NCI-H524 (cell line): ENCODE results near the gene RTBDN.
A peak's percentile ranks its signal among the peaks of the same experiment; 100 is the strongest.

ENCODE experiments used
- DNase-seq, 2 experiments: peaks; one replicate each; lab custom pipeline; 2025; lab: John Stamatoyannopoulos, UW

The RTBDN gene

DNA sequence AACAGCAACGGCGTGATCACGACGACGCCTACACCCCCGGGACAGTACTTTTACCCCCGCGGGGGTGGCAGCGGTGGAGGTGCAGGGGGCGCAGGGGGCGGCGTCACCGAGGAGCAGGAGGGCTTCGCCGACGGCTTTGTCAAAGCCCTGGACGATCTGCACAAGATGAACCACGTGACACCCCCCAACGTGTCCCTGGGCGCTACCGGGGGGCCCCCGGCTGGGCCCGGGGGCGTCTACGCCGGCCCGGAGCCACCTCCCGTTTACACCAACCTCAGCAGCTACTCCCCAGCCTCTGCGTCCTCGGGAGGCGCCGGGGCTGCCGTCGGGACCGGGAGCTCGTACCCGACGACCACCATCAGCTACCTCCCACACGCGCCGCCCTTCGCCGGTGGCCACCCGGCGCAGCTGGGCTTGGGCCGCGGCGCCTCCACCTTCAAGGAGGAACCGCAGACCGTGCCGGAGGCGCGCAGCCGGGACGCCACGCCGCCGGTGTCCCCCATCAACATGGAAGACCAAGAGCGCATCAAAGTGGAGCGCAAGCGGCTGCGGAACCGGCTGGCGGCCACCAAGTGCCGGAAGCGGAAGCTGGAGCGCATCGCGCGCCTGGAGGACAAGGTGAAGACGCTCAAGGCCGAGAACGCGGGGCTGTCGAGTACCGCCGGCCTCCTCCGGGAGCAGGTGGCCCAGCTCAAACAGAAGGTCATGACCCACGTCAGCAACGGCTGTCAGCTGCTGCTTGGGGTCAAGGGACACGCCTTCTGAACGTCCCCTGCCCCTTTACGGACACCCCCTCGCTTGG lies 42.1 kb downstream of the RTBDN start:
- peak; percentile 61 to 85 for DNase-seq

DNA sequence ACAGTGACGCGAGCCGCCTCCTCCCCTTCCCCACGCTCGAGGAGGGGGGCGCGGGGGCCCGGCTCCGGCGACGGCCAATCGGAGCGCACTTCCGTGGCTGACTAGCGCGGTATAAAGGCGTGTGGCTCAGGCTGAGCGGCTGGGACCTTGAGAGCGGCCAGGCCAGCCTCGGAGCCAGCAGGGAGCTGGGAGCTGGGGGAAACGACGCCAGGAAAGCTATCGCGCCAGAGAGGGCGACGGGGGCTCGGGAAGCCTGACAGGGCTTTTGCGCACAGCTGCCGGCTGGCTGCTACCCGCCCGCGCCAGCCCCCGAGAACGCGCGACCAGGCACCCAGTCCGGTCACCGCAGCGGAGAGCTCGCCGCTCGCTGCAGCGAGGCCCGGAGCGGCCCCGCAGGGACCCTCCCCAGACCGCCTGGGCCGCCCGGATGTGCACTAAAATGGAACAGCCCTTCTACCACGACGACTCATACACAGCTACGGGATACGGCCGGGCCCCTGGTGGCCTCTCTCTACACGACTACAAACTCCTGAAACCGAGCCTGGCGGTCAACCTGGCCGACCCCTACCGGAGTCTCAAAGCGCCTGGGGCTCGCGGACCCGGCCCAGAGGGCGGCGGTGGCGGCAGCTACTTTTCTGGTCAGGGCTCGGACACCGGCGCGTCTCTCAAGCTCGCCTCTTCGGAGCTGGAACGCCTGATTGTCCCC lies 42.9 kb downstream of the RTBDN start, which contains the start of gene JUNB:
Gene JUNB, plus strand, starts transcription at position 142 of the 706 bp plus-strand sequence. Its CDS starts 286 bp downstream, at position 428.
- DNase-seq: peak; percentile 91 to 95

DNA sequence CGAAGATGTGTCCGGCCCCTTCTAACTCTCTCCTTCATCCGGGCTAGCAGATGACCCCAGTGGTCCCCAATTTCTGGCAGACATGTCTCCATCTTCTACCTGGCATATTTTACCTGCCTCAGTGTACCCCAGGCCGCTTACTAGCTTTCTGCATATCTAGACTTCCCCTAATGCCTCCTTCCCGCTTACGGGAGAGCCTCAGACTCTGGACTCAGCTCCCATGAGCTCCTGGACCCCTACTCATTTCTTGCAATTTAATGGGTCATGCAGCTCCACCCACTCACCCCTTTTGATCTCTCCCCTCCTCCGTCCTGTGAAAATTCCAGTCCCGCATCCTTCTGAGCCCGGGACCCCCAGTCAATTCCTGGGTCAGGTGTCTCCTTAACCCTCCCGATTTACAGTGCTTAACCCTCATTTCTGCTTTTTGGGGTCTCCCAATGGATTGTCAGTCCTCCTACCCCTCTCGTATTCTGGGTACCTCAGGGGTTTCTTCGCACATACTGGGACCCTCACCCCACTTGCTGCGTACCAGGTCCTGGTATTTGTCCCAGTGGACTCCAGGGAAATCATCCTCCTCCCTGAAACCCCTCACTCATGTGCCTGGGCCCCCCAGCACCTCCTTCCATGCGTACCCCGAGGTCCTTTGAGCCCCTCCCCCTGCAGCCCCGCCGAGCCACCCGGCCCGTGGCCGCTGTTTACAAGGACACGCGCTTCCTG lies 43.6 kb downstream of the RTBDN start:
- DNase-seq: no peak

DNA sequence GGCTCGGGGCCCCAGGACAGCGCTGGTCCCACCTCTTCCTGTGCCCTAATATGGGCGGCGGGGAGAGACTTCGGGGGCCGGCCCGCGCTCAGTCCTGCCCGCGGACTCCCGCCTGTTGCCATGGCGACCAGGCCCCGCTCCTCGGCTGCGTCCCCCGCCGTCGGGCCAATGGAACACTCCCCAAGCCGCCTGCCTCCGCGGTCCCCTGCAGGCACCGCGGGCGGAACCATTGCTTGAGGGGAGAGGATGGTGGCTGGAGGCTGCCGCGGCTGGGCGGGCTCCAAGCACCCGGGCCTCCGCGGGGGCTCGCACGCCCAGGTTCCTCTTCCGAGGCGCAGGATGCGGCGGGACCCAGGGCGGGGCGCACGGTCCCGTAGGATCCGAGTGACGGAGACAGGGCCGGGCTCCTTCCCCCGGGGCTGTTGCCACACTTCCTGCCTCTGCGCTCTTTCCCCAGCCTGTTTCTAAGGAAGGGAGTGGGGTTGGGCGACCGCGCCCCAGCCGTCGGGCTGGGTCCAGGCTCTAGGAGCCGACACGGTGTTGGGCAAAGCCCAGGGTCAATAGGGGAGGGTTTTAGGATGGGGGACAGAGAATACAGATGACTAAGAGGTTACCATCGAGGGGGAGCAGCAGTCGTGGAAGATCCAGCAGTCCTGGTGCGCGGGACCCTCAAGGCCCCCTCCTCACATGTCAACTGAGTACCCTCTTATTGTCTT lies 44.3 kb downstream of the RTBDN start:
- peak; percentile 95 to 97 for DNase-seq

DNA sequence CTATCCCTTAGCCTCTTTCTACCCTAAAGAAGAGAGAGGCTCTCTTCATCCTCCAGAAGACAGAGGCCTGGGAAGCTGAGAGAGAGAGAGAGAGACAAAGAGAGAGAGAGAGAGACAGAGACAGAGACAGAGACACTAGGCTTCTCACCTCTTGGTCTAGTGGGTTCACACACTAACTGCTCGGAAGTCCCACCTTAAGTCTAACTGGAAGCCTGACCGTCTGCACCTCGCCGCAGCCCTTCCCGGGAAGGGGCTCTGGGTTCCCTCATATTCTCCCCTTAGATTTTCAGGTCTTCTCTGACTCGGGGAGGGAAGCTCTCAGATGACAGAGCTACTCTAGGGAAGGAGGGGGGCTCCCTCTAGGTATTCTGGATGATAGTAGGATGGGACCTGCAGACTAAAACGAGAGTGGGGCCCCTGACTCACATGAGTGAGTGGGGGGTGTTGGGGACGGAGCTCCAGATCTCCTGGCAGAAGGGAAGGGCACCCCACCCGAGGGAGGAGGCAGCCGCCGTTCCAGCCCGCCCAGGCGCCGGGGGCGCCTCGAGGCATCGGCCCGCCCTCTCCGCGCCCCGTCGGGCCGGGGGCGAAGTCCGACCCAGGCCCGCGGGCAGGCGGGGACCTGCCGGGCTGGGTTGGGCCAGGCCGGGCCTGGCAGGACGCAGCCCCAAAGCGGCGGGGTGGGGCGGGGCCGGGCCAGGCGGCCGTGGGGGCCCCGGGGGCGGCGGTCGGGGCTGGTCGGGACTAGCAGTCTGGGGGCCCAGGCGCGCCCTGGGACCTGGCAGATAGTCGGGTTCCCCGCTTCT lies 45.1 kb downstream of the RTBDN start:
- peak in 1 of 2 experiments; percentile 46 for DNase-seq

DNA sequence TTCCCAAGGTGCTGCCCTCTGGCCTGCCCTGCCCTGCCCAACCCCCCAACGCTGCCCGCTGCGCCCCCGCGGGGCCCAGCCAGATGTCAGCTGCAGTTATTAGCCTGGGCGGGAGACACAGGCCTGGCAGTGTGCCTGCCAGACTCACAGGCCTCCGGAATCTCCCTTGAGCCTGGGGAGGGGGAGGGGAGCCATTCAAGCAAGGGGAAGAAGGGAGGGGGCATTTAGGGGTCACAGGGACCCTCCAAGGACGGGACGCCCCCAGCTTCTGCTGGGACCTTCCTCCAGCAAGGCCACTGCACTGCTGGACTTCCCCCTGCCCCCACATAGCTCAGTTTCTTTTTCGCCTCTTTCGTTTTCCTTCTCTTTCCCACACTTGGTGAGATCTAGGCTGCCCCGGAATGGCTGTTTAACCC lies 45.7 kb downstream of the RTBDN start:
- DNase-seq: peak; percentile 86 to 90

DNA sequence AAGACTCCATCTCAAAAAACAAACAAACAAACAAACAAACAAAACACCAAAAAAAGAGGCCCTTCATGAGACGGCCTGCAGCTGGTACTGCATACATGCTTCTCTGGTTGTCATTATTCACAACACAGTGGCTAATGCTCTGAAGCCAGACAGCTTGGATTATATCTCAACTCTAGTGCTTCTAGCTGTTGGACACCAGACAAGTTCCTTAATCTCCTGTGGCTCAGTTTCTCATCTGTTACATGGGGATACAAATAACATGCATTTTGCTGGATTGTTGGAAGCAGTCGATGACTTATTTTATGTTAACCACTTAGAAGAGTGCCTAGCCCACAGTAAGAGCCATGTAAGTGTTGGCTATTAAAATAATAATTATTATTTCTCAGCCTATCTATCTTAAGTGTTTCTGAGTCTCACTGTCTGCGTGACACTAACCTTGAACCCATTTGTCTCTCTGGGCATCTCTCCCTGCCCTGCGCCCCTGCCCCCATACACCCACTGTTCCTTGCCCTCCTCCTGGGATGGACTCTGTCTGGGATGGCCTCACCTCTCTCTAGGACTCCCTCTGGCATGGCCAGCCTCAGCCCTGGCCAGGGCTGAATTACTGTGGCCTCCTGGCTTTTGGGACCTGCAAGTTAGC lies 46.2 kb downstream of the RTBDN start:
- peak; percentile 38 to 68 for DNase-seq

DNA sequence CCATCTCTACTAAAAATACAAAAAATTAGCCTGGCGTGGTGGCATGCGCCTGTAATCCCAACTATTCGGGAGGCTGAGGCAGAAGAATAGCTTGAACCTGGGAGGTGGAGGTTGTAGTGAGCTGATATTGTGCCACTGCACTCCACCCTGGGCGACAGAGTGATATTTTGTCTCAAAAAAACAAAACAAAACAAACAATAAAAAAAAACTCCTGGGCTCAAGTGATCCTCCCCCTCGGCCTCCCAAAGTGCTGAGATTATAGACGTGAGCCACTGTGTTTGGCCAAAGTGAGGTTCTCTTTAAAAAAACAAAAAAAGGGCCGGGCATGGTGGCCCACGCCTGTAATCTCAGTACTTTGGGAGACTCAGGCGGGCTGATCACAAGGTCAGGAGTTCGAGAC lies 46.9 kb downstream of the RTBDN start:
- DNase-seq: no peak

DNA sequence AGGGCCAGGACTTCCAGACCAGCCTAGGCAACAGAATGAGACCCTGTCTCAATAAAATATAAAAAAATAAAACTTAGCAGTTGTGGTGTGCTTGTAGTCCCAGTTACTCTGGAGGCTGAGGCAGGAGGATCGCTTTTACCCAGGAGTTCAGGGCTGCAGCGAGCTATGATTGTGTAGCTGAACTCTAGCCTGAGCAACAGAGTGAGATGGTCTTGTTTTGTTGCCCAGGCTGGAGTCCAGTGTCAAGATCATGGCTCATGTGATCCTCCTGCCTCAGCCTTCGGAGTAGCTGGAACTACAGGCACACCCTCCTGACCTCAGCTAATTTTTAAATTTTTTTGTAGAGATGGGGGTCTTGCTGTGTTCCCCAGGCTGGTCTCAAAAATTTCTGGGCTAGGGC lies 47.4 kb downstream of the RTBDN start:
- DNase-seq: no peak

DNA sequence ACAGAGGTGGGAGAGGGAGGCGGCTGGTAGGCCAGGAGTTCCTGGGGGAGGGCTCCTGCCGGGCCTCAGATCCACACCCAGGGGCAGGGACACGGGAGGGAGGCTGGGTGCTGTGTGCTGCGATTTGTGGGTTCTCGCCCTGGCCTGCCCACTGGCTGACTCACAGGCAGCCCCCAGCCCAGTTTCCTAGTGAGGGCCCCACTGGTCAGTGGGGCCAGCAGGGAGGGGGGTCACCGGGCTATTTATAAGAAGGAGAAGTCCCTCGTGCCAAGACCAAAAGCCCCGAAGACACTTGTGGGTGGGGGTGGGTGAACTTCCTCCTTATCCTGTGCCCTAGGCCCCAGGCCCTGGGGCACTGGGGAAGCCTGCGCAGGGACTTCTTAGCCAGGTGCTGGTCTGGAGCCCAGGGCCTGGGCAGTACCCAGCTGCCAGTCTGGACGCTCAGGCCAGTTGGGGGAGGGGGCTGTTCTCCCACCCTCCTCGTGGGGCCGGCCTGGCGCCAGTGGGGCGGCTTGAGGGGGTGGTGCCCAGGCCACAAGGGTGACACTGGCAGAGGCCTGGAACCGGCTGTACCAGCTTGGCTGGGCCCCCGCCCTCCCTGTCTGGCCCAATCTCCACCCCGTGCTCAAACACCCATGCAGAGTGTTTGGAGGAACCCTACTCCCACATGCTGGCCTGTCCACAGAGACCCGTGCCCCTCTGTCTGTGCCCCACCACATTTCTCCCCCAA lies 48.1 kb downstream of the RTBDN start:
- no peak for DNase-seq

DNA sequence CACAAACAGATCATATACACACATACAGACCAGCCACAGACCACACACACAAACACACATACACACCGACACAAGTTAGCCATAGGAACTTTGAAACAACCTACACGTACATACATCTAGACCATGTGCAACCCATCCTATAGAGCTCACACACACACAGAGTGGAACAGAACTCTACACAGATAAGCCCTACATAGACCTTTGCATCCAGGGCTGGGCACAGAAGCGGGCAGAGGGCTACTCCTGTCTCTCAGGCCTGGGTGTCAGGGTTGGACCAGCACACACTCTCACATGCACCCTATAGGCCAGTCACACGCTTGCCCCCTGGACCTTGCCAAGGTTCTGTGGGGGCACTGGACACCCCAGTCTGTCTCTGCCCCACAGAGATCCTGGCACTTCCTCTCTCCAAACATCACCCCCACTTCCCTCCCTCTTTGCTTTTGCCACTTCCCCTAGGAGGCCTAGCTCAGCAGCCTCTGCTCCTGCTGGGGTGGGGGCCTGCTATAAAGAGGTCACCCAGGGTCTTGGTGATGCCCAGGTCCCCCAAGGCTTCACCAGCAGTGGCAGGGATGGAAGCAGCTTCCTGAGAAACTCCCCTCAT lies 48.8 kb downstream of the RTBDN start:
- DNase-seq: no peak

DNA sequence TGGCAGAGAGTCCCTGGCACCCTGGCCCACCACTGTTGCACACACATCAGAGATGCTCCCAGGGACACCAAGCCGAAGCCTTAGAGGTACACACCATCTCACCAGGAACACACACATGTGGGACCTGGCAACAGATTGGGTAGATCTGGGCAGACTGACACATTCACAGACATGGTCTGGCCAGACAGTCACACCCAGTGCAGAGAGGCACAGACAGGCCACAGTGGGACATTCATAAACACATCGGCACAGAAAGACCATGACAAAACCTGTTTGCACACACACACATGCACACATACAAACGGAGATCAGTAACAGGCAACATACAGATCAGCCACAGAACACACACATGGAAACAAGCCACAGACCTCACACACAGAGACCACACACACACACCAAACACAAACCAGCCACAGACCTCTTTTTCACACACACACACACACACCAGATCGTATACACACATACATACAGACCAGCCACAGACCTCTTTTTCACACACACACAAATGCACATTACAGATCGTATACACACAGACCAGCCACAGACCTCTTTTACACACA lies 49.4 kb downstream of the RTBDN start:
- DNase-seq: no peak

DNA sequence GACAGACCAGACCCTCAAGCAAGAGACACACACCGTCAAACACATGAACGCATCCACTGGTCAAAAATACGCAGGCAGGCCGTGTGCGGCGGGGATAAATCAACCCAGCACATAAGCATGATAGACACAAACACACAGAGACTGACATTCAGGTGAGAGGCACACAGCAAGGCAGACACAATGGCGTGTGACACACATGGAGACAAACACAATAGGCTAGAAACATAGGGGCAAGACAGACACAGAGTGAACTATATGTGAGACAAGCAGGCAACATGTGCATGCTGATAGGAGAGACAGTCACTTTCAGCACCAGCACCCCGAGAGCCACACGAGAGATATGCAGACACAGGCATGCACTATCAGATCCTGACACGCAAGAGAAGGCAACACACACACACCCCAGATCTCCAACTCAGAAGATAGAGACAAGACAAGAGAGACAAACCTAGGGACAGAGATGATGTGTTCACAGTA lies 49.9 kb downstream of the RTBDN start:
- no peak for DNase-seq

DNA sequence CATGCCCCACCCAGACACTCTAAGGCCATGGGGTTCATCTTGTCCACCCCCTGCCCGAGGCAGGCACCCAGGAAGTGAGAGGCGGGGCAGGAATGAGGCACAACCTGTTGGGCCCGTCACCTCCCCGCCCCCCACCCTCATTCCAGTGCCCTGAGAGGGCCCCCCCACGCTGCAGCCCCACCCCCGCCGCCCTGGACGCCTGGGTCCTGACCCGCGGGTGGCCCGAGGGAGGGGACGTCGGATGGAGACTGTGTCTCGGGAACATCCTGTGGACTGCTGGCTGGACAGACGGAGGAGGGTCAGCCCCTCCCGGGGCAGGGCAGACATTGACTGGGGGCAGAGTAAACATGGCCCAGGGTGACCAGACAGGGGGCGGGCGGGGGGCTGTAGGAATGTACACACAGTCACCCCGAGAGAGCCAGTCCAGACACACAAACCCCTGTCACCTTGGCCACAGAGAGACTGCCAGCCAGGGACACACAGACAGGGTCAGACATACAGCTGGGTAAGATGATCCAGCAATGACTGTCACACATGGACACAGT lies 50.5 kb downstream of the RTBDN start:
- DNase-seq: no peak

DNA sequence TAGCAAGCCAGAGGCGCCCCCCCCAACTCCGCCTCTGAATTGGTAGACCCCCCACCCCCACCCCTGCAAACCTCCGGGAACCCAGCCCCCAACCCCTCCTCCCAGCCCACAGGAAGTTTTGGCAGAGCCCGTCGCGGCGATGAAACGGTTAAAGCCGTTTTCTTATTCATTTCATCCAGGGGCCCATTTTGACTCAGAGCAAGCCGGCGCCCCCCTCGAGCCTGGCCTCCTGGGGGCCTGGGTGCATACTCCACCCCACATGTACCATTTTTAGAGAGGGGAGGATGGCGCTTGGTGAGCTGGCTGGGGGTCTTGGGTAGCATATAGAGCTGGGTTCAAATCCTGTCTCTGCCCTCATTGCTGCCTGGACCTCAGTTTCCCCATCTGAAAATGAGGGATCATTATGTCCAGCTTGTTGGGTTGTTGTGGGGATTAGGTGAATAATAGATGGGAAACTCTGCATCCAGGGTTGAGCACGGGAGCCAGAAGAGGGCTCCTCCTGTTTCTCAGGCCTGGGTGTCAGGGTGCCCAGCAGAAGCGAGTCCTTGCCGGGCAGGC lies 51.0 kb downstream of the RTBDN start:
- no peak for DNase-seq

DNA sequence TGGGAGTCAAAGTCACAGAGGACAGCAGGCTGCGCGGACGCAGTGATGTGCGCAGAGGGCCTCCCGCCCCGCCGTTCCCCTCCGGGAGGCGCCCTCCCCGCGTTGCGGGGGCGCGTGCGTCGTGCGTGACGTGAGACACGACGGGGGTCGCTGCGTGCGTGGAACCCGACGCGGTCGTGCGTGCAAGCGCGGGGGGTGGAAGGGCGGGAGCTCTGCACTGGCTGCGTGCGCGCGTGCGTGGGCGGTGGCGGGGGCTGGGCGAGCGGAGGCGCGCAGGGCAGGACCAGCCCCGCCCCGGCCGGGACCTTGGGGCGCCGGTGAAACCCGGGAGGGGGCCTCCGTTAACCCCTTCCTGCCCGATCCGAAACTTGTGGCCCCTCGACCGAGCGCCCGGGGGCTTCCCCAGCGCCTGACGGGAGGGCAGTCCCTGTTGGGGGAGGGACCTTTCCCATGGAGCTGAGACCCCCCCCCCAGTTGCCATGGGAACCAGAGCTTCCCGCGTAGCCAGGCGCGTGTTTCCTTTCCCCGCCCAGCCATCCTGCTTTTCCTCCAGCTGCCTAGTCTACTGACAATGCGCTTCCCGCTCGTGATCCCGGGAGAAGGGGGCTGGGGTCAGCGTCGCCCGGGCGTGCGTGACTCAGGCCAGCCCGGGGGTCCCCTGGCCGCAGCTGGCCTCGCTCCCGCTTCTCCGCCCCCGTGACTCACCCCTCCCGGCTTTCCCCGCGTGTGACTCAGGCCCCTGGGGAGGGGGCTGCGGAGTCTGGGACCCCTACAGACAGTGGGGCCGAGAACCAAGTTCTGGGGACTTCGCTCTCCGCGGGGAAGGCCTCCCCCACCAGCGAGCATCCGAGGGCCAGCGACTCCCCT lies 51.7 kb downstream of the RTBDN start:
- DNase-seq: peak; percentile 76 to 86

DNA sequence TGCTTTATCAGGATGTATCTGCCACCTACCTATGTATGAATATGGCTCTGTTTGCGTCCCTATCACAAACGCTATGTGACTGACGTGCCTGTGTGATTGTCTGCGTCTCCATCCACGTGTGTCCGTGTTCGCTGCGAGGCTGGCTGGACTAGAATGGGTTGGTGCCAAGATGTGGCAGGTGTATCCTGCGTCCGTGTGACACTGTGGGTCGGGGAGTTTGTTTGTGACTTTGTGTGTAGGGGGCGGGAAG lies 52.3 kb downstream of the RTBDN start:
- no peak for DNase-seq
